Endodermal cell (in vitro differentiated cells): ENCODE data around the gene MYRIP. TPM values are rescaled to one million over a fixed set of nuclear protein-coding genes. Genes with fewer than 3 reads are reported as not detected.
"Not testable (repeated sequence)": the region's sequence is repeated elsewhere in the genome, so short reads cannot be mapped to it uniquely, and the experiment has no call there.

Source experiments
- DNase-seq: peaks from one replicate; pipeline ENCODE4 v3.0.0-alpha.2; 2017
- H3K27ac ChIP-seq: 2 replicates; pipeline ENCODE4 v1.5.1; 2013; ENCODE audit warnings: mild to moderate bottlenecking, low read depth, low read length, moderate library complexity
- H3K27me3 ChIP-seq: 2 replicates; pipeline ENCODE4 v1.6.1; 2013; ENCODE audit warnings: mild to moderate bottlenecking, low read length, moderate library complexity; ENCODE audit not compliant: insufficient read depth, control insufficient read depth, poor library complexity, severe bottlenecking
- H3K36me3 ChIP-seq: 2 replicates; pipeline ENCODE4 v1.7.0; 2013; ENCODE audit warnings: mild to moderate bottlenecking, low read length, moderate library complexity; ENCODE audit not compliant: control insufficient read depth, insufficient read depth
- H3K4me1 ChIP-seq: one replicate; pipeline ENCODE4 v1.7.0; 2013; ENCODE audit warnings: low read length; ENCODE audit not compliant: control insufficient read depth, insufficient read depth
- H3K4me3 ChIP-seq: 2 replicates; pipeline ENCODE4 v1.5.1; 2013; ENCODE audit warnings: mild to moderate bottlenecking, low read length, moderate library complexity
- H3K9ac ChIP-seq: 2 replicates; pipeline ENCODE4 v1.6.1; 2013; ENCODE audit warnings: mild to moderate bottlenecking, low read length, moderate library complexity; ENCODE audit not compliant: poor library complexity, severe bottlenecking; ENCODE audit errors: extremely low read depth
- H3K9me3 ChIP-seq: 2 replicates; pipeline ENCODE4 v1.6.1; 2013; ENCODE audit warnings: mild to moderate bottlenecking, low read length, moderate library complexity; ENCODE audit not compliant: control insufficient read depth
- H3K27ac Mint-ChIP-seq: 2 replicates; pipeline ENCODE4 v1.8.0; 2020; ENCODE audit warnings: mixed read lengths
- H3K27me3 Mint-ChIP-seq: 2 replicates; pipeline ENCODE4 v1.8.0; 2021; ENCODE audit warnings: mild to moderate bottlenecking, mixed read lengths; ENCODE audit not compliant: insufficient read depth
- H3K36me3 Mint-ChIP-seq: 2 replicates; pipeline ENCODE4 v1.8.0; 2020; ENCODE audit warnings: low read depth, mixed read lengths
- H3K4me1 Mint-ChIP-seq: 2 replicates; pipeline ENCODE4 v1.8.0; 2020; ENCODE audit warnings: mixed read lengths
- H3K4me3 Mint-ChIP-seq: 2 replicates; pipeline ENCODE4 v1.8.0; 2020; ENCODE audit warnings: mild to moderate bottlenecking, moderate library complexity, mixed read lengths
- H3K9me3 Mint-ChIP-seq: 2 replicates; pipeline ENCODE4 v1.8.0; 2020; ENCODE audit warnings: mild to moderate bottlenecking, mixed read lengths
- WGBS, 2 experiments: methylation state at CpG; one replicate each; pipeline versions ENCODE4 v1.1.5 to v1.1.7; 2013; ENCODE audit warnings: missing lambda C conversion rate in 2 of 2, mixed read lengths in 1 of 2; ENCODE audit not compliant: insufficient coverage in 1 of 2, insufficient read length in 1 of 2; 5-methylcytosine and 5-hydroxymethylcytosine counted together
- total RNA-seq, 2 donors: library from RNA; stranded (reverse); fragmentation: NEBNext Ultra II Directional in 1 of 2; extraction: Animal tissue kit (Norgen Biotek cat#: 25700) in 1 of 2; gene quantifications; 2 replicates in 1 of 2; 3 replicates in 1 of 2; pipeline ENCODE4 v1.2.1, GENCODE V29; 2021
- TF ChIP-seq, protein P1 (sequence below): fragments of 200-600 bp; sonication (generic); conservative IDR thresholded peaks from 2 replicates; pipeline ENCODE4 v1.5.0; 2021; ENCODE audit warnings: antibody characterized with exemption, mild to moderate bottlenecking

Gene MYRIP
- total RNA-seq, 2 donors from 2014 or later, result 4.3 to 4.6 TPM

DNA sequence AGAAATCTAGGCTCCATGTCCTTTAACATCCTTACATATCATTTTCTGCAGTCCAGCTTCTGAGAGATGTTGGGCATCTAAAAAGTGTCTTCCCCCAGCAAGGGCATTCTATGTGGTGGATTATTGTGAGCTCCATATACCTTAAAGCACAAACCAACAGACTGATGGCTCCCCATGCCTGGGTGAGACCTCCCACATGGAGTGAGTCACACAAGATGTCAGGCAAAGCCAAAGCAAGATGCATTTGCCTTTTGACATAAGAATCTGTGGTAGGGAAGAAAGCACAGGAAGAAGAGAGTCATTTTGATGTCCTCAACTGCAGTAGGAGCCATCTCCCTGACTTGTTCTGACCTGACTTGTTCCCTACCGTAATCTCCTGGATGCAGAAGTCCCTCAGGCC, 261.4 kb downstream of the MYRIP start:
- TF ChIP-seq, protein P1, sequence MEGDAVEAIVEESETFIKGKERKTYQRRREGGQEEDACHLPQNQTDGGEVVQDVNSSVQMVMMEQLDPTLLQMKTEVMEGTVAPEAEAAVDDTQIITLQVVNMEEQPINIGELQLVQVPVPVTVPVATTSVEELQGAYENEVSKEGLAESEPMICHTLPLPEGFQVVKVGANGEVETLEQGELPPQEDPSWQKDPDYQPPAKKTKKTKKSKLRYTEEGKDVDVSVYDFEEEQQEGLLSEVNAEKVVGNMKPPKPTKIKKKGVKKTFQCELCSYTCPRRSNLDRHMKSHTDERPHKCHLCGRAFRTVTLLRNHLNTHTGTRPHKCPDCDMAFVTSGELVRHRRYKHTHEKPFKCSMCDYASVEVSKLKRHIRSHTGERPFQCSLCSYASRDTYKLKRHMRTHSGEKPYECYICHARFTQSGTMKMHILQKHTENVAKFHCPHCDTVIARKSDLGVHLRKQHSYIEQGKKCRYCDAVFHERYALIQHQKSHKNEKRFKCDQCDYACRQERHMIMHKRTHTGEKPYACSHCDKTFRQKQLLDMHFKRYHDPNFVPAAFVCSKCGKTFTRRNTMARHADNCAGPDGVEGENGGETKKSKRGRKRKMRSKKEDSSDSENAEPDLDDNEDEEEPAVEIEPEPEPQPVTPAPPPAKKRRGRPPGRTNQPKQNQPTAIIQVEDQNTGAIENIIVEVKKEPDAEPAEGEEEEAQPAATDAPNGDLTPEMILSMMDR, result no peak
- no peaks in the 10 kb centered on the region for H3K9me3 Mint-ChIP-seq
- H3K4me3 Mint-ChIP-seq, result no peak overlapping the region
- Histone ChIP-seq H3K36me3 (no peaks in the 10 kb centered on the region), H3K4me1 (no peaks in the 10 kb centered on the region), H3K27me3 (no peaks in the 10 kb centered on the region), H3K9me3 (no peaks in the 10 kb centered on the region), H3K27ac (no peak overlapping the region), H3K9ac (no peak overlapping the region), H3K4me3 (no peak overlapping the region)
- H3K4me1 Mint-ChIP-seq, result peaks cover 6% of the 10 kb centered on the region
- H3K36me3 Mint-ChIP-seq, result no peaks in the 10 kb centered on the region
- H3K27me3 Mint-ChIP-seq, result no peaks in the 10 kb centered on the region
- DNase-seq, result no peak
- WGBS, 2 experiments, result 97 to 100% methylated on average over 1 of the region's 1 CpG
- no peak overlapping the region for H3K27ac Mint-ChIP-seq

DNA sequence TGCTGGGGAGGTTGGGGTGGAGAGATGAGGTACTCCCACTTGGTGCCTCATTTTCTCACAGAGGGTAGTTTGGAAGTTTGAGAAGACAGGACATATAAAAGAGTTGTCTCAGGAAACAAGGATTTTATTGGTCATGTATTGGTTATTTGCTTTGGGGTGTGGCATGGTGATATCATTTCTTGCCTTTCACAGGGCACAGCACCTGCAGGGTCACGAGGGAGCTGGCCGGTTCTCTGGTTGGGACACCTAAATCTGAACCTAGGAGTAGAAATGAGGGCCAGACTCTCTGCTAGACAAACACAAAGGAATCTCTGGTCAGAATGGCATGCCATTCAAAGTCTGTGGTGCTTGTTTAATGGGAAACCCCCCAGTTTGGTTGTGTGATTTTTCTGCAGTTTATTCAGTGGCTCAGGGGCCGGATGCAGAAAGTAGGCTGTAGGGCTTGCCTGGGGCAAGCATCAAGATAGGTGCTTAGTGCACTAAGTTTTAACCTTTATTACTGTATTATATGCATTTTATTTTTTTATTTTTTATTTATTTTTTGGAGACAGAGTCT, 262.4 kb downstream of the MYRIP start:
- peaks cover 9% of the 10 kb centered on the region for H3K9me3 ChIP-seq
- no peaks in the 10 kb centered on the region for H3K27me3 ChIP-seq
- no peak overlapping the region for H3K27ac Mint-ChIP-seq
- H3K4me3 Mint-ChIP-seq, result no peak overlapping the region
- DNase-seq, result no peak
- no peak overlapping the region for H3K4me3 ChIP-seq
- no peaks in the 10 kb centered on the region for H3K4me1 ChIP-seq
- no peaks in the 10 kb centered on the region for H3K36me3 Mint-ChIP-seq
- peaks cover 6% of the 10 kb centered on the region for H3K4me1 Mint-ChIP-seq
- H3K9ac ChIP-seq, result no peak overlapping the region
- no peaks in the 10 kb centered on the region for H3K27me3 Mint-ChIP-seq
- no peaks in the 10 kb centered on the region for H3K36me3 ChIP-seq
- H3K9me3 Mint-ChIP-seq, result peaks cover 8% of the 10 kb centered on the region
- H3K27ac ChIP-seq, result no peak overlapping the region
- TF ChIP-seq, protein P1, result no peak
- 98% methylated on average over 3 of the region's 3 CpGs; no CpG with 5 or more reads in 1 of the 2 experiments for WGBS, 2 experiments

DNA sequence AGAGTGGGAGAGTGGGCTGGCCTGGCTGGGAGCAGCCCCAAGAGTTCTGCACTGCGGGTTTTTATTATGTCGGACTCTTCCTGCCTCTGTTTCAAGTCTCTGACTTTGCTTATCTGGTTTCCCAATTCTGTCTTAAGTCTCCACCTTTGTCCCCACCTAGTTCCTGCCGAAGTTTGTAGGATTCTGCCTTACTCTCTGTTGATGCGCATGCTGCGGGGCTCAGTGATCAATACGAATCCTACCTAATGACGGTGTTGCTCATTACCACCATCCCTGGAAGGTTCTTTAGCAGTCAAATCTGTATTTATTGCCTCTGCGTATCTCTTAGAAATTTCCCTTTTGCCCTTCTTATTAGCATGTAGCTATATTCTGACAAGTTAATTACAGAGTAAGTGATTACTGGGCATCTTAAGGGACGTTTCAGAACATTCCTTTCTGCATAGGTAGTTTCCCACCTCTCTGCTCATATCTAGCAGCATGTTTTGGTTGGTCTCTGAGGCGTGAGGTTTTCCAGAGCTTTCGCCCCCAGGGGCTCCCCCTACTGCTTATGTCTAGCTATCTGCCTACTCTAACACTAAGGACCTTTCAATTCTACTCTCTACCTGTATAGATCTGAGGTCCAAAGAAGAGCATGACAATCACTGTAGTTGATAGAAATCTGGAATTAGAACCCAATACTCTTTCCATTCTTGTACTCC, 264.1 kb downstream of the MYRIP start:
- Histone ChIP-seq H3K36me3 (no peaks in the 10 kb centered on the region), H3K9ac (no peak overlapping the region), H3K9me3 (peaks cover 17% of the 10 kb centered on the region), H3K27ac (no peak overlapping the region), H3K4me1 (no peaks in the 10 kb centered on the region), H3K4me3 (no peak overlapping the region), H3K27me3 (no peaks in the 10 kb centered on the region)
- no peak overlapping the region for H3K4me3 Mint-ChIP-seq
- WGBS, 2 experiments, result 75 to 81% methylated on average over 9 to 11 of the region's 11 CpGs
- peak; percentile 81 for DNase-seq
- H3K36me3 Mint-ChIP-seq, result no peaks in the 10 kb centered on the region
- no peaks in the 10 kb centered on the region for H3K27me3 Mint-ChIP-seq
- peaks cover 12% of the 10 kb centered on the region for H3K9me3 Mint-ChIP-seq
- TF ChIP-seq, protein P1, result peak; percentile 77
- no peak overlapping the region for H3K27ac Mint-ChIP-seq
- peaks cover 6% of the 10 kb centered on the region for H3K4me1 Mint-ChIP-seq

DNA sequence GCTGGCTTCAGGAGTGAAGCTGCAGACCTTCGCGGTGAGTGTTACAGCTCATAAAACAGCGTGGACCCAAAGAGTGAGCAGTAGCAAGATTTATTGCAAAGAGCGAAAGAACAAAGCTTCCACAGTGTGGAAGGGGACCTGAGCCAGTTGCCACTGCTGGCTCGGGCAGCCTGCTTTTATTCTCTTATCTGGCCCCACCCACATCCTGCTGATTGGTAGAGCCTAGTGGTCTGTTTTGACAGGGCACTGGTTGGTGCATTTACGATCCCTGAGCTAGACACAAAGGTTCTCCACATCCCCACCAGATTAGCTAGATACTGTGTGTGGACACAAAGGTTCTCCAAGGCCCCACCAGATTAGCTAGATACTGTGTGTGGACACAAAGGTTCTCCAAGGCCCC, 267.7 kb downstream of the MYRIP start:
- peaks cover 15% of the 10 kb centered on the region for H3K9me3 Mint-ChIP-seq
- not testable (repeated sequence) for H3K27me3 ChIP-seq, H3K9ac ChIP-seq, H3K36me3 Mint-ChIP-seq, H3K4me3 ChIP-seq, DNase-seq, H3K27me3 Mint-ChIP-seq, H3K4me1 ChIP-seq, H3K27ac ChIP-seq, H3K36me3 ChIP-seq, H3K27ac Mint-ChIP-seq, H3K4me1 Mint-ChIP-seq, H3K4me3 Mint-ChIP-seq
- H3K9me3 ChIP-seq, result peaks cover 26% of the 10 kb centered on the region
- 95% methylated on average over 6 of the region's 6 CpGs; no CpG with 5 or more reads in 1 of the 2 experiments for WGBS, 2 experiments

DNA sequence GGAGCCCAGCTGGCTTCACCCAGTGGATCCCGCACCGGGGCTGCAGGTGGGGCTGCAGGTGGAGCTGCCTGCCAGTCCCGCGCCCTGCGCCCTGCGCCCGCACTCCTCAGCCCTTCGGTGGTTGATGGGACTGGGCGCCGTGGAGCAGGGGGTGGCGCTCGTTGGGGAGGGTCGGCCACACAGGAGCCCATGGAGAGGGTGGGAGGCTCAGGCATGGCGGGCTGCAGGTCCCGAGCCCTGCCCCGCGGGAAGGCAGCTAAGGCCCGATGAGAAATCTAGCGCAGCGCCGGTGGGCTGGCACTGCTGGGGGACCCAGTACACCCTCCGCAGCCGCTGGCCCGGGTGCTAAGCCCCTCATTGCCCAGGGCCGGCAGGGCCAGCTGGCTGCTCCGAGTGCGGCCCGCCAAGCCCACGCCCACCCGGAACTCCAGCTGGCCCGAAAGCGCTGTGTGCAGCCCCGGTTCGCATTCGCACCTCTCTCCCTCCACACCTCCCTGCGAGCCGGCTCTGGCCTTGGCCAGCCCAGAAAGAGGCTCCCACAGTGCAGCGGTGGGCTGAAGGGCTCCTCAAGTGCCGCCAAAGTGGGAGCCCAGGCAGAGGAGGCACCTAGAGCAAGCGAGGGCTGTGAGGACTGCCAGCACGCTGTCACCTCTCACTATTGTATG, 268.6 kb downstream of the MYRIP start:
- not testable (repeated sequence) for H3K27ac ChIP-seq, H3K4me1 Mint-ChIP-seq, H3K27me3 Mint-ChIP-seq, H3K4me1 ChIP-seq, DNase-seq, H3K4me3 Mint-ChIP-seq, H3K36me3 Mint-ChIP-seq, H3K27me3 ChIP-seq, H3K36me3 ChIP-seq, H3K27ac Mint-ChIP-seq, H3K9ac ChIP-seq, H3K4me3 ChIP-seq
- WGBS, 2 experiments, result 93 to 96% methylated on average over 5 to 40 of the region's 41 CpGs
- H3K9me3 ChIP-seq, result peaks cover 26% of the 10 kb centered on the region
- H3K9me3 Mint-ChIP-seq, result peaks cover 15% of the 10 kb centered on the region
